NCI-H524 (cell line): ENCODE results near the gene DROSHA.

Experiments
- DNase-seq, 2 experiments: peaks; one replicate each; lab custom pipeline; 2025; lab: John Stamatoyannopoulos, UW

DROSHA gene

GRCh38 chr5:31530541-31531265 is 1.2 kb downstream of the DROSHA start:
- DNase-seq, result no peak

GRCh38 chr5:31523041-31523440 is 8.9 kb downstream of the DROSHA start:
- DNase-seq, result no peak

GRCh38 chr5:31516802-31517201 is 15.1 kb downstream of the DROSHA start:
- no peak for DNase-seq

DNA sequence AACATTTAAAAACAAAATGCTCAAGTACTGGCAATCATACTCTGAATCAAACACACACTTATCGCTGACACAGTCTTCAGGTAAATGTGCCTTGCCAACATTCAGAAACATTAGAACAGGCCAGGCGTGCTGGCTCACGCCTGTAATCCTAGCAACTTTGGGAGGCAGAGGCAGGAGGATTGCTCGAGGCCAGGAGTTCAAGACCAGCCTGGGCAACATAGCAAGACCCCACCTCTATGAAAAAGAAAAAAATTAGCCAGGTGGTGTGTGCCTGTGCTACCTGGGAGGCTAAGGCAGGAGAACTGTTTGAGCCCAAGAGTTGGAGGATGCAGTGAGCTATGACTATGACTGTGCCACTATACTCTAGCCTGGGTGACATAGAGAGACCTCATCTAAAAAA is 20.6 kb downstream of the DROSHA start:
- no peak for DNase-seq

GRCh38 chr5:31504529-31504928 is 27.4 kb downstream of the DROSHA start:
- no peak for DNase-seq

DNA sequence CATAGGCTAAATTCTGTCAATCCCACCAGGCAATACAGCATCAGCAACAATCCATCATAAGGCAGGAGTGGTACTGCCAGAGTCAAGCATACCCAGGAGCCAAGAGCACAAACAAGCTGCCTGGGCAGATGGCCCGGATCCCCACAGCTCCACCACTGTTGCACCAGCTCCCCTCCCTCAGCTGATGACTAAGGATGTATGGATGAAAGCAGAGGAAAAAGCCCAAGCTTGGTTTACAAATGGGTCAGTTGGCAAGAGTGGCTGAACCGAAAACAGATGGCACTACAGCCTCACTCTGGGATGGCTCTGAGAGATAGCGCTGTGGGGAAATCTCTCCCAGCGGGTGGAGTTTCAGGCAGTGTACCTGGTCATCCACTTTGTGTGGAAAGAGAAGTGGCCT is 29.4 kb downstream of the DROSHA start:
- DNase-seq, result no peak

- no peak for DNase-seq
Measured at GRCh38 chr5:31500256-31500655, 31.6 kb downstream of the DROSHA start.

- no peak for DNase-seq
Measured at GRCh38 chr5:31496891-31497290, 35.0 kb downstream of the DROSHA start.

- DNase-seq, result no peak
Measured at GRCh38 chr5:31496301-31496700, 35.6 kb downstream of the DROSHA start.

GRCh38 chr5:31495336-31495735 is 36.6 kb downstream of the DROSHA start:
- no peak for DNase-seq

DNA sequence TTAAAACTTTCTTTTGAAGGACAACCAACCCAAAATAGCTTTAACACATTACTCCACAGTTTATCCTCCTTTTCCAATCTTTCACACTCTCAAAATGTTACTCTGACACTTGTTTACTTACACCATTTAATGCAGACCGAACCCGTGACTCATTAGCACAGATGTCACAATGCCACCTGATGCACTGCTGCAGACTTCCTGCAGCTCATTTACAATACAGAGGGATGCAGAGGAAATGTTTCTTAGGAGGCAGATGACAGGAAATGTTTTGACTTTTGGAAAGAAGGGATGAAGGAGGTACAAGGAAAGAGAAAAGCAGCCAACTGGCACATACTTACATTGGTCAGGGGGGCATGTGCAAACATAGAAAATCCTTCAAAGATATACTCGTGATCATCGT is 39.0 kb downstream of the DROSHA start:
- no peak for DNase-seq

DNA sequence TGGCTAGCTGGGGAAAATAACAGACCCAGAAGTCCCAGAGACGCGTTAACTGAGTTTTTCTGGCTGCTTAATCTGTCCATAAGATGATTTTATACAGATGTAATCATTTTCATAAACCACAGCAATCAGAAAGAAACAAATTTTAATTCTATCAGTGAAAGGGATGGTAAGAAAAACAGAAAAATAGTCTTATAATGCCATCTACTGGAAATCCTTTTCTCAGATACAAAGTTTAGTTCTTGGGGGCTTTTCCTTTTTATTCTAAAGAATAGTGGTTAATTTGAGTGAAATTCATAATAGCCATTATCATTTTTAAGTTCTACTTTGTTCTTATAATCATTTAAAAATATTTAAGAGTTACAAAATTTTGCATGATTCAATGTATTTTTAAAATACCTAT is 44.4 kb downstream of the DROSHA start:
- DNase-seq, result no peak

DNA sequence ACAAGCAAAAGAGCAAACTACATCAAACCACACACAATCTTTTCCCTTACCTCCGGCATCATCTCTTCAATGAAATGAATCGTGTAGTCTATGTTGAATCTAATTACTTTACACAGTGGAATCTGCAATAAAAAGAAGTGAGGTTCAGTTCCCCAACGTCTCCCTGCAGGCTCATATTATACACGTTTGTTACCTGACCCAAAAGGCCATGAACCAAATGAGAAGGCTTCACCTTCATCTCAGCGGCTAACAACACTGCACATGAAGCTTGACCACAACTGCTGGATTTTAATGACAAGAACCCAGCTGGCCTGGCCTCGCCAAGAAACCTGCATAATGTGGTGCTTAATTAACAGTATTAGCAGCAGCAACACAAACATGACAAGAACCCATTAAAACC is 45.5 kb downstream of the DROSHA start:
- DNase-seq, result no peak

DNA sequence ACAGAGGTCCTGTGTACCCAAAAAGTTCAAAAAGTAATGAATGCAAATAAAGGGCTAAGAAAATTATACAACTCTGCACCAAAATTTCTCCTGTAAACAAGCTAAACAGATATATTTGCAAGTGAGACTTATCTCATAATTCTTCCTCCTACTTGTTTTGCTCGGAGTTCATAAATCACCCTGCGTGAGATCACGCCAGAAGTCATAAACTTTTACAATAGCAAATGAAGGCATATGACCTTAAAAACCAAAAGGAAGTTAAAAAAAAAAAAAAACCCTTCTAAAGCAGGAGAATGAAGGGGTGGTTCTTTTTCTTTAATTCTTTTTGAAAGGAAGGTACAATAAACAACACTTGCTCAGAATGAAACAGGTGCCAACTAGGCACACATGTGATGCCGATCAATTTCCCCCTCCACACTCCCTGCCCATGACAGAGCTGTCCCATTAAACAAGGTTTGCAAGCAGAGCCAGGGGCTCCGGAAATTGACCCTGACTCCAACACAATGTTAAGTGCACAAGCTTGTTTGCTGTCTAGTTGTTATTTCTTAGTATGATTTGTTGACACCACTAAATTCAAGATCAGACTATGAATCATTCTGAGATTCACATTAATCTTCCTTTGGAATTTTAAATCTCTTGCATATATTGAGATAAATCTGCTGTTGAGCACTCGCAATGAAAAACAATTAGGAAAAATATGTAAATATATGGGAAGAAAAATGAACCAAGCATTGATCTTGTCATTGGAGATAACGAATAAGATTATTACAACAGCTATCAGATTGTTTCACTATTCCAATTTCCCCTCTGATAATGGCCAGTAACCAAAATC is 46.3 kb downstream of the DROSHA start:
- no peak for DNase-seq

DNA sequence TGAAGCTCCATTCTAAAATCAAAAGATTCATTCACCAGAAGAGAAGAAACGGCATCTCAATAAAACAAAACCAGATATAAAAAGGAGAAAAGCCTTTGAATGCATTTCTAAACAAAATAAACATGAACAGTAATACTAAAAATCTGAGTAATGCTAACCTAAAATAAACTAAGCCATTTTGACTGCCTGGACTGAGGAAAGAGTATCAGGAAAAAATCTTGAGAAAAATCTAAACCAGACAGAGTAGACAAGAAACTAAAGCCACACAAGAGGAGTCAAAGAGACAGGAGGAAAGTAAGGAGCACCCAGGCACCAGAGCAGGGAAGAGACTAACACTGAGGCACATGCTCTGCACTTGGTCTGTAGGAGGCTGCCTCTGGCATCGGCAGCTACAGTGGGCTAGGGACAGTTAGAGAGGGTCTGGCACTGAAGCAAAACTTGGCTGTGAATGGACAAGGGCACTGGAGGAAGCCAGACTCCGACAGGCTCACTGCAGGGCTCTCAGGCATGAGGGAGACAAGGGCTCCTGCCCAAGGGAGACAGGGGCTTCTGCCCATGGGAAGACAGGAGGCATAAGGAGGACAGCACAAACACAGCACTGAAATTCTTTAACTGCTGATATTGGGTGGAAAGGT is 50.2 kb downstream of the DROSHA start:
- DNase-seq, result no peak

GRCh38 chr5:31479706-31480105 is 52.2 kb downstream of the DROSHA start:
- no peak for DNase-seq

DNA sequence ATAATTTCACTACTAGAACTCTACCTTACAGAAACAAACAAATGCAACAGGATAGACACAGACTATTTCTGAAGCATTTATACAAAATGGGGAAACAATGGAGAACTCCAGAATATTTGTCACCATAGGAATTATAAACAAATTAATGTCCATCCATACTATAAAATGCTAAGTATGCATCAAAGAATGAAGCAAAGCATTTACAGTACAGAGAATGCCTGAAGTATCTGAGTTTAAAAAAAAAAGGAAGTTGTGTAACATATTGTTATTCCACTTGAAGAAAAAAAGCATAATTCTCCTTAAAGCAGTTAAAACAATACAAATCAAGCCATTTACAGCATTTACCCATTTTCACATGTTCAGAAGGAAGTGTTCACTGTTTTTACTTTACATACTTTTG is 53.0 kb downstream of the DROSHA start:
- DNase-seq, result no peak

DNA sequence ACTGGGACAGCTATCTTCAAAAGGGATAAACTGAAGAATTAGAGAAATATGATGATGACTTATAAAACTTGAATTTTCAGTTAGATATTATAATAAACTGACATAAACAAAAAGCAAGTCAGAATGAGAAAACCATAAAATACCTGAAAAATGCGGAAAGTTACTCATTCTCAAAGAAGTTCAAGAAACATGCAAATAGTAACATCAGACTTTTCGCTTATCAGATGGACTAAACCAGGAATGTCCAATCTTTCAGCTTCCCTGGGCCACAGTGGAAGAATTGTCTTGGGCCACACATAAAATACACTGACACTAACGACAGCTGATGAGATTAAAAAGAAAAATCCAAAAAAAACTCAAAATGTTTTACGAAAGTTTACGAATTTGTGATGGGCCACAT is 53.9 kb downstream of the DROSHA start:
- no peak for DNase-seq

- DNase-seq, result no peak
Measured at GRCh38 chr5:31477516-31477915, 54.4 kb downstream of the DROSHA start.

DNA sequence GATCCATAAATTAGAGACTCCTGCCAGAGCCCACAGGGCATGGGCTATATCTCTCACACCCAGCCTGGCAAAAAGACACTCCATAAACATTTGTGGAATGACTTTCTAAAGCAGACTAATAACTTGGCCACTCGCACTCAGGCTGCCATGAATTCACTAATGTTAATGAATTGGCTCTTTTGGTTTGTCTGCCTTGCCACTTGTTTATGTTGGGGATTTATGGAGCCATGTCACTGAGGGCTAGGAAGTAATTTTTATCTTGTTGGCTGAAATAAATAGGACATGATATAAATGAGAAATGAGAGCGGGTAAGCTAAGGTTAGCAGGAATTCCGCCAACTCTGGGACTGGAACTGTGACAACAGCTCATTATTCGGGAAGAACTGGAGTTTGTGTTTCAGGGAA is 55.2 kb downstream of the DROSHA start:
- DNase-seq, result no peak

DNA sequence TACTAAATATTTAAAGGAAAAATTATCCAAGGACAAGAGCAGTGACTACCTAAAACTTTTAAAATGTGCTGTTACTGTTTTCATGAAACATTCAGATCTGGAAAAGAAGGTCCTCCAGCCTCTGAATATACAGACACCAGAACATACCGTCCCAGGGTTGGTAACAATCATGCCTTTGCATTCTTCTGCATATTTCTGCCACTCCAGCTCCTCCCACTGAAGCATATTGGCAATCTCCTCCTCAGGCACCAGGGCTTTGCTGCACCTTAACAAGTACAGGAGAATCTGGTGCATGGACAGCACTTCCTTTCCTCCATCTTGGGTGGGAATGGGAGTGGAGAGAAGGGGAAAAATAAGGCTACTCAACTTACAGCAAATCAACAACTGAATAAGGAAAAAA is 60.0 kb downstream of the DROSHA start:
- no peak for DNase-seq

GRCh38 chr5:31471040-31471439 is 60.9 kb downstream of the DROSHA start:
- DNase-seq, result no peak

DNA sequence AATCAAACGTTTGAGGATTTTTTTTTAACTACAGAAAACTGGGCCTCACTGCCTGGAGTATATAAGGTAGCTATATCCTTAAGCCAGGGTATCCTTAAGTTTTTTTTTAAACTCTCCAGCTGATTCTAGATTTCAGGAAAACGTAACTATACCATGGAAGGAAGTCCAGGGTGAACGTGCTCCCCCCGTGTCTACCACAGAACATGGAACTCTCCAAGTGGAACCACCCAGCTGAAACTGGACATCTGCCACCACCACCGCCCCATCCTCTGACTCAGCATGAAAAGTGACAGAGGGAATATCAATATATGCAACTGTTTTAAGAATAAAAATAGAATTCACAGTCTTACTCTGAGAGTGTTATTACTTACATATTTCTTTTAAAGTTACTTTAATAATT is 61.3 kb downstream of the DROSHA start:
- DNase-seq, result no peak
